ENCODE results near the gene UBL4A.

UBL4A gene

GRCh38 chrX:154486396-154487207 is at the start of gene UBL4A:
UBL4A (minus strand) TSS chrX:154486615; CDS start chrX:154486584, 31 bp downstream.
- DNase-seq, result peak in 1 of 2 experiments; percentile 26

- DNase-seq, result no peak
Observed at GRCh38 chrX:154535892-154536291, 49.5 kb upstream of the UBL4A start.

GRCh38 chrX:154534526-154535322 is 48.3 kb upstream of the UBL4A start:
- peak; percentile 82 for DNase-seq

GRCh38 chrX:154532690-154533089 is 46.3 kb upstream of the UBL4A start:
- DNase-seq, result no peak

GRCh38 chrX:154531626-154532025 is 45.2 kb upstream of the UBL4A start:
- DNase-seq, result no peak

GRCh38 chrX:154530286-154530685 is 43.9 kb upstream of the UBL4A start:
- DNase-seq, result no peak

GRCh38 chrX:154529206-154529612 is 42.8 kb upstream of the UBL4A start:
- no peak for DNase-seq

GRCh38 chrX:154526901-154527675 is 40.7 kb upstream of the UBL4A start:
- DNase-seq, result peak; percentile 53 to 55

- no peak for DNase-seq
Observed at GRCh38 chrX:154525606-154526490, 39.4 kb upstream of the UBL4A start.

- no peak for DNase-seq
Observed at GRCh38 chrX:154519389-154519788, 33.0 kb upstream of the UBL4A start.

- DNase-seq, result no peak
Observed at GRCh38 chrX:154517101-154517781, 30.8 kb upstream of the UBL4A start.

- DNase-seq, result no peak
Observed at GRCh38 chrX:154516656-154517100, 30.3 kb upstream of the UBL4A start.

- DNase-seq, result peak; percentile 87 to 88
Observed at GRCh38 chrX:154515966-154516655, 29.7 kb upstream of the UBL4A start, which contains the start of gene FAM3A. FAM3A (minus strand) TSS chrX:154516232; CDS start chrX:154515772, 460 bp downstream.

GRCh38 chrX:154515090-154515965 is 28.9 kb upstream of the UBL4A start:
- no peak for DNase-seq

- no peak for DNase-seq
Observed at GRCh38 chrX:154513716-154514115, 27.3 kb upstream of the UBL4A start.

- no peak for DNase-seq
Observed at GRCh38 chrX:154512879-154513553, 26.6 kb upstream of the UBL4A start.

- DNase-seq, result no peak
Observed at GRCh38 chrX:154511761-154512160, 25.3 kb upstream of the UBL4A start.

GRCh38 chrX:154509455-154509854 is 23.0 kb upstream of the UBL4A start:
- DNase-seq, result no peak

GRCh38 chrX:154508384-154508745 is 21.9 kb upstream of the UBL4A start:
- no peak for DNase-seq

Measured in activated CD4-positive, alpha-beta T cell treated with anti-CD3 and anti-CD28 coated beads, Interleukin-2, amount 50 U/mL, for 4 hours (primary cell).